Hepatocyte (in vitro differentiated cells): ENCODE data around the gene RANBP17. TPM values are rescaled to one million over a fixed set of nuclear protein-coding genes. Genes with fewer than 3 reads are reported as not detected.

Source experiments
- DNase-seq: peaks from one replicate; pipeline ENCODE4 v3.0.0-alpha.2; 2016; ENCODE audit warnings: low spot score
- H2AFZ ChIP-seq: fragments of 200-600 bp; sonication (generic); 2 replicates; pipeline ENCODE4 v1.6.0; 2016; ENCODE audit warnings: antibody characterized with exemption, mild to moderate bottlenecking
- H3K27ac ChIP-seq: fragments of 200-600 bp; sonication (generic); 2 replicates; pipeline ENCODE4 v1.5.1; 2016; ENCODE audit warnings: mild to moderate bottlenecking
- H3K27me3 ChIP-seq: fragments of 200-600 bp; sonication (generic); 2 replicates; pipeline ENCODE4 v1.6.1; 2016
- H3K36me3 ChIP-seq: fragments of 200-600 bp; sonication (generic); replicated peaks from 2 replicates; pipeline ENCODE4 v1.5.1; 2016; ENCODE audit warnings: low read depth; ENCODE audit not compliant: insufficient read depth
- H3K4me1 ChIP-seq: fragments of 200-600 bp; sonication (generic); 2 replicates; pipeline ENCODE4 v1.5.1; 2016; ENCODE audit warnings: mild to moderate bottlenecking, moderate library complexity; ENCODE audit not compliant: insufficient read depth
- H3K4me2 ChIP-seq: fragments of 200-600 bp; sonication (generic); 2 replicates; pipeline ENCODE4 v1.6.0; 2016
- H3K4me3 ChIP-seq: fragments of 200-600 bp; sonication (generic); 2 replicates; pipeline ENCODE4 v1.5.1; 2016; ENCODE audit warnings: mild to moderate bottlenecking
- H3K79me2 ChIP-seq: fragments of 200-600 bp; sonication (generic); 2 replicates; pipeline ENCODE4 v1.6.0; 2017; ENCODE audit warnings: mild to moderate bottlenecking
- H3K9me2 ChIP-seq: fragments of 200-600 bp; sonication (generic); replicated peaks from 2 replicates; pipeline ENCODE4 v1.6.0; 2017; ENCODE audit warnings: mild to moderate bottlenecking; ENCODE audit not compliant: insufficient read depth
- H3K9me3 ChIP-seq: fragments of 200-600 bp; sonication (generic); 2 replicates; pipeline ENCODE4 v1.5.1; 2016; ENCODE audit warnings: low read depth, mild to moderate bottlenecking
- H4K20me1 ChIP-seq: fragments of 200-600 bp; sonication (generic); 2 replicates; pipeline ENCODE4 v1.6.0; 2016; ENCODE audit warnings: mild to moderate bottlenecking; ENCODE audit not compliant: insufficient read depth, poor library complexity, severe bottlenecking
- EZH2 ChIP-seq: fragments of 200-600 bp; sonication (generic); IDR thresholded peaks from 2 replicates; pipeline ENCODE4 v1.6.1; 2016; ENCODE audit warnings: antibody characterized with exemption, mild to moderate bottlenecking, borderline replicate concordance
- EZH2phosphoT487 ChIP-seq: fragments of 200-600 bp; sonication (generic); IDR thresholded peaks from one replicate; pipeline ENCODE4 v1.6.1; 2018; ENCODE audit warnings: antibody characterized with exemption, mild to moderate bottlenecking, low read depth, moderate library complexity; ENCODE audit not compliant: unreplicated experiment, severe bottlenecking
- WGBS: methylation state at CpG from one replicate; pipeline ENCODE4 v1.1.6; 2016; ENCODE audit warnings: low lambda C conversion rate; ENCODE audit errors: missing lambda C conversion rate; 5-methylcytosine and 5-hydroxymethylcytosine counted together
- polyA plus RNA-seq: library from polyadenylated mRNA; unstranded; fragments of >200 nt; fragmentation: Nextera tagmentation; extraction: Ambion mirVana; gene quantifications from 2 replicates; pipeline ENCODE4 v1.2.1, GENCODE V29; 2016
- total RNA-seq: library from RNA; depleted of rRNA; stranded (reverse); fragments of >200 nt; gene quantifications from 2 replicates; pipeline ENCODE4 v1.2.3, GENCODE V29; 2014
- TF ChIP-seq, protein P1 (sequence below): fragments of 200-600 bp; sonication (generic); IDR thresholded peaks from 2 replicates; pipeline ENCODE4 v1.5.1; 2016; ENCODE audit warnings: antibody characterized with exemption, mild to moderate bottlenecking; ENCODE audit not compliant: poor library complexity

RANBP17 gene
- total and polyA plus RNA-seq, 2 experiments from 2014 or later: 11.7 to 17.1 TPM

DNA sequence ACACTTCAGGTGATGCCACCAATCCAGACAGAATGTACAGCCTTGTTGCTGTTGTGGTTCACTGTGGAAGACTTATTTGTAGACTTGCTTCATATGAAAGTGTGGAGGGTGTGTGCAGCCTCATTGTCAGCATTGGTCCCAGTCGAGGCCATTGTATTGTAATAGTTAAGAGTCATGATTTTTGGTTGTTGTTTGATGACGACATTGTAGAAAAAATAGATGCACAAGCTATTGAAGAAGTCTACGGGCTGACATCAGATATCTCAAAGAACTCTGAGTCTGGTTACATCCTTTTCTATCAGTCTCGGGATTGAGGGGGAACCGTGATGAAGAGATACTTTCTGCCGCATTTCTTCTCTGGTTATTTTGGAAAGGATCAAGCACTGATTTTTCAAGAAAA is 390.9 kb downstream of the RANBP17 start:
- H3K36me3 ChIP-seq: no peaks in the 10 kb centered on the region
- no peaks in the 10 kb centered on the region for H3K27me3 ChIP-seq
- no peaks in the 10 kb centered on the region for H3K9me3 ChIP-seq
- no peak overlapping the region for H3K27ac ChIP-seq
- no peaks in the 10 kb centered on the region for H3K79me2 ChIP-seq
- no peaks in the 10 kb centered on the region for H3K9me2 ChIP-seq
- DNase-seq: no peak
- no peaks in the 10 kb centered on the region for H4K20me1 ChIP-seq
- TF ChIP-seq, protein P1, sequence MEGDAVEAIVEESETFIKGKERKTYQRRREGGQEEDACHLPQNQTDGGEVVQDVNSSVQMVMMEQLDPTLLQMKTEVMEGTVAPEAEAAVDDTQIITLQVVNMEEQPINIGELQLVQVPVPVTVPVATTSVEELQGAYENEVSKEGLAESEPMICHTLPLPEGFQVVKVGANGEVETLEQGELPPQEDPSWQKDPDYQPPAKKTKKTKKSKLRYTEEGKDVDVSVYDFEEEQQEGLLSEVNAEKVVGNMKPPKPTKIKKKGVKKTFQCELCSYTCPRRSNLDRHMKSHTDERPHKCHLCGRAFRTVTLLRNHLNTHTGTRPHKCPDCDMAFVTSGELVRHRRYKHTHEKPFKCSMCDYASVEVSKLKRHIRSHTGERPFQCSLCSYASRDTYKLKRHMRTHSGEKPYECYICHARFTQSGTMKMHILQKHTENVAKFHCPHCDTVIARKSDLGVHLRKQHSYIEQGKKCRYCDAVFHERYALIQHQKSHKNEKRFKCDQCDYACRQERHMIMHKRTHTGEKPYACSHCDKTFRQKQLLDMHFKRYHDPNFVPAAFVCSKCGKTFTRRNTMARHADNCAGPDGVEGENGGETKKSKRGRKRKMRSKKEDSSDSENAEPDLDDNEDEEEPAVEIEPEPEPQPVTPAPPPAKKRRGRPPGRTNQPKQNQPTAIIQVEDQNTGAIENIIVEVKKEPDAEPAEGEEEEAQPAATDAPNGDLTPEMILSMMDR: no peak
- no peak for TF ChIP-seq EZH2phosphoT487
- TF ChIP-seq EZH2: no peak
- no peaks in the 10 kb centered on the region for H3K4me1 ChIP-seq
- no peak overlapping the region for H2AFZ ChIP-seq
- WGBS: 96% methylated on average over 6 of the region's 6 CpGs
- H3K4me2 ChIP-seq: no peak overlapping the region
- no peak overlapping the region for H3K4me3 ChIP-seq

DNA sequence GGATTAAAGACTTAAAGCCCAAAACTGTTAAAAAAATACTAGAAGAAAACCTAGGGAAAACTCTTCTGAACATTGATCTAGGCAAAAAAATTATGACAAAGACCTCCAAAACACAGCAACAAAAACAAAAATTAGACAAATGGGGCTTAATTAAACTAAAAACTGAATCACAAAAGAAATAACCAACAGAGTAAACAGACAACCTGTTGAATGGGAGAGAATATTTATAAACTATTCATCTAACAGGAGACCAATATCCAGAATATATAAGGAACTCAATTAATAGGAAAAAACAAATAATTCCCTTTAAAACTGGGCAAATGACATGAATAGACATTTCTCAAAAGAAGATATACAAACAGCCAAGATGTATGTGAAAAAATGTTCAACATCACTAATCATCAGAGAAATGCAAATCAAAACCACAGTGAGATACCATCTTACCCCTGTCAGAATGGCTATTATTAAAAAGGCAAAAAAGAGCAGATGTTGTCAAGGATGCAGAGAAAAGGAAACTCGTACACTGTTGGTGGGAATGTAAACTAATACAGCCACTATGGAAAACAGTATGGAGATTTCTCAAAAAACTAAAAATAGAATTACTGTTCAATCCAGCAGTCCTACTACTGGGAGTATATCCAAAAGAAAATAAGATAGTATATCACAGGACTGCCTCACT is 397.1 kb downstream of the RANBP17 start:
- H3K36me3 ChIP-seq: no peaks in the 10 kb centered on the region
- no peaks in the 10 kb centered on the region for H4K20me1 ChIP-seq
- no peak overlapping the region for H3K4me3 ChIP-seq
- H2AFZ ChIP-seq: no peak overlapping the region
- H3K27ac ChIP-seq: no peak overlapping the region
- H3K79me2 ChIP-seq: no peaks in the 10 kb centered on the region
- H3K4me2 ChIP-seq: no peak overlapping the region
- H3K9me3 ChIP-seq: peaks cover 4% of the 10 kb centered on the region
- H3K9me2 ChIP-seq: no peaks in the 10 kb centered on the region
- no peaks in the 10 kb centered on the region for H3K27me3 ChIP-seq
- 85% methylated on average over 1 of the region's 1 CpG for WGBS
- DNase-seq: no peak
- TF ChIP-seq, protein P1: no peak
- TF ChIP-seq EZH2 (no peak), EZH2phosphoT487 (no peak)
- no peaks in the 10 kb centered on the region for H3K4me1 ChIP-seq

GRCh38 chr5:171261361-171261760 is 399.5 kb downstream of the RANBP17 start:
- 85% methylated on average over 1 of the region's 1 CpG for WGBS
- no peak overlapping the region for H2AFZ ChIP-seq
- no peak for TF ChIP-seq EZH2
- TF ChIP-seq, protein P1: no peak
- no peak for TF ChIP-seq EZH2phosphoT487
- H3K4me1 ChIP-seq: no peaks in the 10 kb centered on the region
- H3K36me3 ChIP-seq: no peaks in the 10 kb centered on the region
- DNase-seq: no peak
- no peaks in the 10 kb centered on the region for H3K27me3 ChIP-seq
- no peaks in the 10 kb centered on the region for H4K20me1 ChIP-seq
- no peak overlapping the region for H3K27ac ChIP-seq
- peaks cover 4% of the 10 kb centered on the region for H3K9me3 ChIP-seq
- no peaks in the 10 kb centered on the region for H3K9me2 ChIP-seq
- no peak overlapping the region for H3K4me3 ChIP-seq
- H3K4me2 ChIP-seq: no peak overlapping the region
- no peaks in the 10 kb centered on the region for H3K79me2 ChIP-seq

DNA sequence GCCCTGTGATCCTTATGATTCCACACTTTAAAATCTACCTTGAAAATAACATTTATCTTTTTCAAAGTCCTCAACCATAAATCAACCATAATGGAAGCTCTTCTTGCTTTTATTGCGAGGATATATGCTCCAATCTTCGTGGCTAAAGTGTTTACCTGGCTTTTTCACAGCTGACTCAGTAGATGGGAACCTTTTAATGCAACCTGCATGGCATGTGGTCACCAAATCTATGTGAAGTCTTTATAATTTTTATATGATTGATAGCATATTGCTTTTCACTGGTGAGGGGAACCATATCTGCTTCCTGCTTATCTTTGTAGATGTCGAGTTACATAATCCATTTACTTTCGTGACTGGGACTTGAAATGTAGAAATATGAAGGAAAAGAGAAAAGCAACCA is 400.1 kb downstream of the RANBP17 start:
- H4K20me1 ChIP-seq: no peaks in the 10 kb centered on the region
- peaks cover 4% of the 10 kb centered on the region for H3K9me3 ChIP-seq
- 79% methylated on average over 4 of the region's 4 CpGs for WGBS
- no peaks in the 10 kb centered on the region for H3K4me1 ChIP-seq
- no peaks in the 10 kb centered on the region for H3K27me3 ChIP-seq
- H3K9me2 ChIP-seq: no peaks in the 10 kb centered on the region
- DNase-seq: no peak
- no peak overlapping the region for H3K4me3 ChIP-seq
- H3K27ac ChIP-seq: no peak overlapping the region
- no peak for TF ChIP-seq EZH2
- no peak for TF ChIP-seq EZH2phosphoT487
- TF ChIP-seq, protein P1: no peak
- H3K4me2 ChIP-seq: no peak overlapping the region
- no peaks in the 10 kb centered on the region for H3K79me2 ChIP-seq
- no peaks in the 10 kb centered on the region for H3K36me3 ChIP-seq
- H2AFZ ChIP-seq: no peak overlapping the region
